ENCODE measurements around the gene HOXB5. TPM values are rescaled to one million over a fixed set of nuclear protein-coding genes. Genes with fewer than 3 reads are reported as not detected.

Gene HOXB5
- total RNA-seq, 1 experiment from 2014 or later: not detected

GRCh38 chr17:48605409-48605919 is 11.9 kb upstream of the HOXB5 start:
- H3K4me1 ChIP-seq (ENCODE audit: insufficient read depth, low read length): no peaks in the 10 kb centered on the region

More at GRCh38 chr17:48605409-48605919, 11.9 kb upstream of the HOXB5 start:
- no peak overlapping the region for H3K18ac ChIP-seq (ENCODE audit: insufficient read length, low read depth, low read length)
- H3K14ac ChIP-seq (ENCODE audit: insufficient read depth, low read length): no peak overlapping the region
- no peak overlapping the region for H2BK20ac ChIP-seq (ENCODE audit: low read depth, low read length, poor library complexity, severe bottlenecking)
- no peak overlapping the region for H2BK120ac ChIP-seq (ENCODE audit: low read depth, low read length, poor library complexity, severe bottlenecking)
- TF ChIP-seq CTCF (conservative IDR thresholded peaks at IDR 0.05): no peak
- H3K27ac ChIP-seq (ENCODE audit: insufficient read length, low read depth, low read length): no peak overlapping the region
- H4K8ac ChIP-seq (replicated peaks; ENCODE audit: insufficient read length, low read depth, low read length): no peak overlapping the region
- no peak overlapping the region for H2AFZ ChIP-seq (ENCODE audit: low read length)
- H2BK15ac ChIP-seq (ENCODE audit: low read depth, low read length): no peak overlapping the region
- Mint-ChIP-seq H3K36me3 (ENCODE audit: insufficient read depth in 1 of 3, low read depth in 3 of 3) (no peaks in the 10 kb centered on the region), H3K9me3 (peaks cover 2 to 16% of the 10 kb centered on the region in 2 experiments; a peak in 4 of 5 replicates), H3K4me1 (peaks cover 0 to 3% of the 10 kb centered on the region in 2 experiments; a peak in 1 of 4 replicates), H3K27ac (no peak overlapping the region), H3K27me3 (ENCODE audit: low read depth) (peaks cover 100% of the 10 kb centered on the region), H3K4me3 (no peak overlapping the region)
- H3K79me1 ChIP-seq (ENCODE audit: insufficient read depth, low read depth, low read length, poor library complexity, severe bottlenecking): no peaks in the 10 kb centered on the region
- no peaks in the 10 kb centered on the region for H3K79me2 ChIP-seq (ENCODE audit: insufficient read depth, low read length)
- H3K23ac ChIP-seq (ENCODE audit: insufficient read length, low read depth, low read length): no peak overlapping the region
- DNase-seq: no peak
- H3K4ac ChIP-seq (ENCODE audit: low read depth, low read length): no peak overlapping the region
- H3K9me3 ChIP-seq (ENCODE audit: control insufficient read depth, low read depth, low read length): no peaks in the 10 kb centered on the region
- H3K23me2 ChIP-seq (ENCODE audit: insufficient read length, low read depth, low read length, poor library complexity, severe bottlenecking): peaks cover 4% of the 10 kb centered on the region
- H4K5ac ChIP-seq (ENCODE audit: insufficient read length, low read depth, low read length): no peak overlapping the region
- H3K4me2 ChIP-seq (ENCODE audit: insufficient read depth, insufficient read length, low read length): no peak overlapping the region
- H2AK5ac ChIP-seq (ENCODE audit: insufficient read length, low read length): no peak overlapping the region
- H2BK5ac ChIP-seq (ENCODE audit: insufficient read length, low read length): no peak overlapping the region
- H4K20me1 ChIP-seq (ENCODE audit: control insufficient read depth, insufficient read depth, insufficient read length): no peaks in the 10 kb centered on the region
- no peak overlapping the region for H3K56ac ChIP-seq (ENCODE audit: insufficient read length, low read depth, low read length)
- H3K27me3 ChIP-seq (ENCODE audit: insufficient read depth, low read length): peaks cover 98% of the 10 kb centered on the region
- H2BK12ac ChIP-seq (ENCODE audit: insufficient read length, low read depth, low read length): no peak overlapping the region
- no CpG with 5 or more reads among the region's 10 CpGs for WGBS (ENCODE audit: extremely low coverage, insufficient read length, low lambda C conversion rate)
- H4K91ac ChIP-seq (ENCODE audit: insufficient read length, low read depth, low read length): no peak overlapping the region
- H3T11ph ChIP-seq (ENCODE audit: low read length): no peak overlapping the region
- no peak overlapping the region for H3K9ac ChIP-seq (ENCODE audit: extremely low read depth, insufficient read length, low read length)
